Progenitor cell of endocrine pancreas (in vitro differentiated cells): Measurements from ENCODE around the gene RILPL1. TPM values are rescaled to one million over a fixed set of nuclear protein-coding genes. Genes with fewer than 3 reads are reported as not detected.

ENCODE experiments used
- DNase-seq: peaks from one replicate; pipeline ENCODE4 v3.0.0; 2021; ENCODE audit warnings: low spot score; ENCODE audit not compliant: unreplicated experiment
- H3K27ac Mint-ChIP-seq: 2 replicates; pipeline ENCODE4 v1.8.0; 2021; ENCODE audit warnings: mild to moderate bottlenecking, moderate library complexity, mixed read lengths
- H3K27me3 Mint-ChIP-seq: 2 replicates; pipeline ENCODE4 v1.8.0; 2021; ENCODE audit warnings: mixed read lengths
- H3K36me3 Mint-ChIP-seq: 2 replicates; pipeline ENCODE4 v1.8.0; 2022; ENCODE audit warnings: mixed read lengths; ENCODE audit not compliant: insufficient read depth
- H3K4me1 Mint-ChIP-seq: 2 replicates; pipeline ENCODE4 v1.8.0; 2021; ENCODE audit warnings: low read depth, mixed read lengths
- H3K4me3 Mint-ChIP-seq: 2 replicates; pipeline ENCODE4 v1.8.0; 2021; ENCODE audit warnings: low read depth, mild to moderate bottlenecking, moderate library complexity, mixed read lengths
- H3K9me3 Mint-ChIP-seq: 2 replicates; pipeline ENCODE4 v1.8.0; 2021; ENCODE audit warnings: low read depth, mixed read lengths
- total RNA-seq: library from RNA; stranded (reverse); gene quantifications from 2 replicates; pipeline ENCODE4 v1.2.1, GENCODE V29; 2021
- TF ChIP-seq, protein P1 (sequence below): fragments of 200-600 bp; sonication (generic); IDR thresholded peaks from one replicate; pipeline ENCODE4 v1.5.0; 2021; ENCODE audit warnings: antibody characterized with exemption, mild to moderate bottlenecking; ENCODE audit not compliant: unreplicated experiment

The RILPL1 gene
- total RNA-seq, 1 donor from 2014 or later = 26.2 TPM

DNA sequence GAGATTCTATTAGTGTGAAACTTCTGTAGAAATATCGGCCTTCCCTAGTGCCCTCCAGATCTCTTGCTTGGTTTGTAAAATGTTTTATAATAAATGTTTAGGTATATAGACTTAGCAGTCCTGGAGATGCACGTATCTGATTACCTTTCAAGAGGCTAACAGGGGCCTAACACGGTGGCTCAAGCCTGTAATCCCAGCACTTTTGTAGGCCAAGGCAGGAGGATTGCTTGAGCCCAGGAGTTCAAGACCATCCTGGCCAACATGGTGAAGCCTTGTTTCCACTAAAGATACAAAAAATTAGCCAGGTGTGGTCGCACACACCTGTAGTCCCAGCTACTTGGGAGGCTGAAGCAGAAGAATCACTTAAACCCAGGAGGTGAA lies 87.2 kb downstream of the RILPL1 start:
- H3K36me3 Mint-ChIP-seq = no peaks in the 10 kb centered on the region
- H3K27ac Mint-ChIP-seq = peak overlapping the region; percentile 94
- no peak overlapping the region for H3K4me3 Mint-ChIP-seq
- H3K4me1 Mint-ChIP-seq = peaks cover 12% of the 10 kb centered on the region
- H3K9me3 Mint-ChIP-seq = no peaks in the 10 kb centered on the region
- TF ChIP-seq, protein P1, sequence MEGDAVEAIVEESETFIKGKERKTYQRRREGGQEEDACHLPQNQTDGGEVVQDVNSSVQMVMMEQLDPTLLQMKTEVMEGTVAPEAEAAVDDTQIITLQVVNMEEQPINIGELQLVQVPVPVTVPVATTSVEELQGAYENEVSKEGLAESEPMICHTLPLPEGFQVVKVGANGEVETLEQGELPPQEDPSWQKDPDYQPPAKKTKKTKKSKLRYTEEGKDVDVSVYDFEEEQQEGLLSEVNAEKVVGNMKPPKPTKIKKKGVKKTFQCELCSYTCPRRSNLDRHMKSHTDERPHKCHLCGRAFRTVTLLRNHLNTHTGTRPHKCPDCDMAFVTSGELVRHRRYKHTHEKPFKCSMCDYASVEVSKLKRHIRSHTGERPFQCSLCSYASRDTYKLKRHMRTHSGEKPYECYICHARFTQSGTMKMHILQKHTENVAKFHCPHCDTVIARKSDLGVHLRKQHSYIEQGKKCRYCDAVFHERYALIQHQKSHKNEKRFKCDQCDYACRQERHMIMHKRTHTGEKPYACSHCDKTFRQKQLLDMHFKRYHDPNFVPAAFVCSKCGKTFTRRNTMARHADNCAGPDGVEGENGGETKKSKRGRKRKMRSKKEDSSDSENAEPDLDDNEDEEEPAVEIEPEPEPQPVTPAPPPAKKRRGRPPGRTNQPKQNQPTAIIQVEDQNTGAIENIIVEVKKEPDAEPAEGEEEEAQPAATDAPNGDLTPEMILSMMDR = no peak
- DNase-seq = no peak
- H3K27me3 Mint-ChIP-seq = no peaks in the 10 kb centered on the region

DNA sequence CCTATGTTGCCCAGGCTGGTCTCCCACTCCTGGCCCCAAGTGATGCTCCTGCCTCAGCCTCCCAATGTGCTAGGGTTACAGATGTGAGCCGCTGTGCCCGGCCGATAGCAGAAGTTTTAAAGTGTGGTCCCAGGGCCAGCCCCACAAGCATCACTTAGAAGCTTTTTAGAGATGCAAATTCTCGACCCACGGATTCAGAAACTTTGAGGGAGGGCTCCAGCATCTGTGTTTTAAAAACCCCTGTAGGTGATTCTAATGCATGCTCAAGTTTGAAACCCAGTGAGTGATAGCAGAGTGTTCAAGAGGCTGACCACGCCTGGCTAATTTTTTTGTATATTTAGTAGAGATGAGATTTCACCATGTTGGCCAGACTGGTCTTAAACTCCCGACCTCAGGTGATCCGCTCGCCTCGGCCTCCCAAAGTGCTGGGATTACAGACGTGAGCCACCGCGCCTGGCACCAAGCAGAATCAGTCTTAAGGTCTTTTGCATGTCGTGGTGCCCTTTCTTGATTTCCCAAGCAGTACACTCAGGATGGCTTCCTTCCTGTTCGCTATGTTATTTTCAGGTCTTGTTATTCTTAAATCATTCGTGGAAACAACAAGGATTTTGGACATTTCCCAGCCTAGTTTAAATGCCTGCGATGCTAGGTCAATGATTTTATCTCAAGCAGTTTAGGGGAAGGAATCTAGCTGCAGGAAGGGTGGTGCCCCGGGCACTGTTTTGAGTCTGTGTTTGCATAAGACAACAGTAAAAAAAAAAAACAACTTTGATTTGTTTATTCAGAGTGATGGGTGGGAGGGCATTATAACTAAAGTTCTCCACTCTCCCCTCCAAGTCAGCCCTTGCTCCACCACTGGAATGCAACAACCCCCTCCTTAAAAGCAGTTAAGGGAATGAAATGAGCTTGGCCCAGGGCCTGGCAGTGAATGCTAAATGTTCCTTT lies 87.9 kb downstream of the RILPL1 start:
- Mint-ChIP-seq H3K27ac (peak overlapping the region; percentile 94), H3K4me3 (no peak overlapping the region), H3K36me3 (no peaks in the 10 kb centered on the region), H3K4me1 (peaks cover 12% of the 10 kb centered on the region), H3K27me3 (no peaks in the 10 kb centered on the region), H3K9me3 (no peaks in the 10 kb centered on the region)
- DNase-seq = no peak
- TF ChIP-seq, protein P1 = no peak

DNA sequence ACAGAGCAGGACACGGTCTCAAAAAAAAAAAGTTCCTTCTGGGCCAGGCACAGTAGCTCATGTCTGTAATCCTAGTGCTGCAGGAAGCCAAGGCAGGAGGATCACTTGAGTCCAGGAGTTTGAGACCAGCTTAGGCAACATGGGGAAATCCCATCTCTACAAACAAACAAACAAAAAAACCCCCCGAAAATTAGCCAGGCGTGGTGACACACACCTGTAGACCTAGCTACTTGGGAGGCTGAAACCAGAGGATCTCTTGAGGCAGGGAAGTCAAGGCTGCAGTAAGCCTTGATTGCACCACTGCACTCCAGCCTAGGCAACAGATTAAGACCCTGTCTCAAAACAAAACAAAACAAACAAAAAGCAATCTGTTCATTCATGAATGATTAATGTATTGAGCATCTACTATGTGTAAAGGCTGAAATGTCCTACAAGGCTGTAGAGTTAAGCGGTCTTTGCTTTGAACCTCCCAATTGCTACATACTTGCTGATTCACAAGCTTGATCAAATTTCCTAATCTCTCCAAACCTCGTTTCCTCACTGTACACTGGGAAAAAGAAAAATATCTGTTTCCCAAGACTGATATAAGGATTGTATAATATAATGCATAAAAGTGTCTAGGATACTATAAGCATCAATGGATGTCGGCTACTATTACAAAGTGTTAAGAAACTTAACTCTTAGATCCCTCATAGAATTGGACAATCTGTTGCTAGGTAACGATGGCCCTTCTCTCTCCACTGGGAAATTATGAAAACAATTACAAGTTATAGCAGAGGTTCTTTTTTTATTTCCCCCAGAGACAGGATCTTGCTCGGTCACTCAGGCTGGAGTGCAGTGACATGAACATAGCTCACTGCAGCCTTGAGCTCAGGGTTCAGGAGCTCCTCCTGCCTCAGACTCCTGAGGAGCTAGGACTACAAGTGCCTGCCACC lies 89.2 kb downstream of the RILPL1 start:
- Mint-ChIP-seq H3K4me3 (no peak overlapping the region), H3K27ac (no peak overlapping the region), H3K36me3 (no peaks in the 10 kb centered on the region), H3K9me3 (no peaks in the 10 kb centered on the region), H3K27me3 (no peaks in the 10 kb centered on the region), H3K4me1 (peaks cover 12% of the 10 kb centered on the region)
- TF ChIP-seq, protein P1 = no peak
- no peak for DNase-seq

GRCh38 chr12:123442774-123443173 lies 90.7 kb downstream of the RILPL1 start:
- Mint-ChIP-seq H3K27me3 (peaks cover 3% of the 10 kb centered on the region), H3K4me3 (no peak overlapping the region), H3K4me1 (peaks cover 12% of the 10 kb centered on the region), H3K27ac (no peak overlapping the region), H3K9me3 (no peaks in the 10 kb centered on the region), H3K36me3 (no peaks in the 10 kb centered on the region)
- no peak for DNase-seq
- TF ChIP-seq, protein P1 = no peak

DNA sequence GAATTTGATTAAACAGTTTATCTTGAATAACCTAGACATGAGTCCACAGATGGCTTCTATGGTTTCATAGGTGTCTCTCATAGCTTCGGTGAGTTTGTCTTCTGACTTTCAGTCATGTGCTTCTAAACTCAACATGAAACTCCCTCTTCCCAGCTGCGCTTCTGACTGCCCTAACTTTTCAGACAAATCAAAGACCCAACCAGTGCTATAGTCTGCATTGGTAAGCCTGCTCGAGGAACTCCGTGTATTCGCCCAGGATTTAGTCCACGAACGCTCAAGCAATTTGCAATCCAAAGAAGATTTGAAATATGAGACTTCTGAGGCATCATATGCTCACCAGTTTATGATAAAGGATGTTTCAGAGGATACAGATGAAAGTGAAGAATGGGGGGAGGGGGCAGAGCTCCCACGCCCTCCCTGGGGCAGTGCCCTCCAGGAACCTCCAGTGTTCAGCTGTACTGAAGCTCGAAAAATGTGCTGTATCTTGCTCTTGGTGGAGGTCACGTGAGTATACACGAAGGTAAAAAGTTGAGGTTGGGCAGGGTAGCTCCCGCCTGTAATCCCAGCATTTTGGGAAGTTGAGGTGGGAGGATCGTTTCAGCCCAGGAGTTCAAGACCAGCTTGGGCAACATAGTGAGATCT lies 91.9 kb downstream of the RILPL1 start:
- H3K36me3 Mint-ChIP-seq = no peaks in the 10 kb centered on the region
- peaks cover 12% of the 10 kb centered on the region for H3K4me1 Mint-ChIP-seq
- peaks cover 7% of the 10 kb centered on the region for H3K27me3 Mint-ChIP-seq

More for the DNA sequence above, 91.9 kb downstream of the RILPL1 start:
- no peak overlapping the region for H3K4me3 Mint-ChIP-seq
- no peak for DNase-seq
- no peaks in the 10 kb centered on the region for H3K9me3 Mint-ChIP-seq
- H3K27ac Mint-ChIP-seq = no peak overlapping the region
- TF ChIP-seq, protein P1 = no peak
